ENCODE measurements around the gene ZNF727.

DNA sequence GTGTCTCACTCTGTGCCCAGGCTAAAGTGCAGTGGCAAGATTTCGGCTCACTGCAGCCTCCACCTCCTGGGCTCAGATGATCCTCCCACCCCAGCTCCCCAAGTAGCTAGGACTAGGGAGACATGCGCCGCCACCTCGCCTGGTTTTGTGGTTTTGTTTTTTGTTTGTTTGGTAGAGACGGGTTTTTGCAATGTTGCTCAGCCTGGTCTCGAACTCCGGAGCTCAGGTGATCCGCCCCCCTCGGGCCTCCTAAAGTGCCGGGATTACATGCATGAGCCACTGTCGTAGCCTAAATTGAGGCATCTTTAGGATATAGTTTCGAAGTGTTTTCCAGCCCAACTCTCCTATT lies 781 bp downstream of the ZNF727 start:
- TF ChIP-seq CHD2 (IDR thresholded peaks at IDR 0.05; ENCODE audit: low read length, partially characterized antibody) (no peak), POLR2AphosphoS5 (IDR thresholded peaks at IDR 0.05; ENCODE audit: low read depth, low read length) (no peak), JUND (IDR thresholded peaks at IDR 0.05) (no peak), TCF12 (IDR thresholded peaks at IDR 0.05) (no peak)
- TF ChIP-seq, protein P1, sequence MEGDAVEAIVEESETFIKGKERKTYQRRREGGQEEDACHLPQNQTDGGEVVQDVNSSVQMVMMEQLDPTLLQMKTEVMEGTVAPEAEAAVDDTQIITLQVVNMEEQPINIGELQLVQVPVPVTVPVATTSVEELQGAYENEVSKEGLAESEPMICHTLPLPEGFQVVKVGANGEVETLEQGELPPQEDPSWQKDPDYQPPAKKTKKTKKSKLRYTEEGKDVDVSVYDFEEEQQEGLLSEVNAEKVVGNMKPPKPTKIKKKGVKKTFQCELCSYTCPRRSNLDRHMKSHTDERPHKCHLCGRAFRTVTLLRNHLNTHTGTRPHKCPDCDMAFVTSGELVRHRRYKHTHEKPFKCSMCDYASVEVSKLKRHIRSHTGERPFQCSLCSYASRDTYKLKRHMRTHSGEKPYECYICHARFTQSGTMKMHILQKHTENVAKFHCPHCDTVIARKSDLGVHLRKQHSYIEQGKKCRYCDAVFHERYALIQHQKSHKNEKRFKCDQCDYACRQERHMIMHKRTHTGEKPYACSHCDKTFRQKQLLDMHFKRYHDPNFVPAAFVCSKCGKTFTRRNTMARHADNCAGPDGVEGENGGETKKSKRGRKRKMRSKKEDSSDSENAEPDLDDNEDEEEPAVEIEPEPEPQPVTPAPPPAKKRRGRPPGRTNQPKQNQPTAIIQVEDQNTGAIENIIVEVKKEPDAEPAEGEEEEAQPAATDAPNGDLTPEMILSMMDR (IDR thresholded peaks at IDR 0.05): no peak
- TF ChIP-seq, protein P2, sequence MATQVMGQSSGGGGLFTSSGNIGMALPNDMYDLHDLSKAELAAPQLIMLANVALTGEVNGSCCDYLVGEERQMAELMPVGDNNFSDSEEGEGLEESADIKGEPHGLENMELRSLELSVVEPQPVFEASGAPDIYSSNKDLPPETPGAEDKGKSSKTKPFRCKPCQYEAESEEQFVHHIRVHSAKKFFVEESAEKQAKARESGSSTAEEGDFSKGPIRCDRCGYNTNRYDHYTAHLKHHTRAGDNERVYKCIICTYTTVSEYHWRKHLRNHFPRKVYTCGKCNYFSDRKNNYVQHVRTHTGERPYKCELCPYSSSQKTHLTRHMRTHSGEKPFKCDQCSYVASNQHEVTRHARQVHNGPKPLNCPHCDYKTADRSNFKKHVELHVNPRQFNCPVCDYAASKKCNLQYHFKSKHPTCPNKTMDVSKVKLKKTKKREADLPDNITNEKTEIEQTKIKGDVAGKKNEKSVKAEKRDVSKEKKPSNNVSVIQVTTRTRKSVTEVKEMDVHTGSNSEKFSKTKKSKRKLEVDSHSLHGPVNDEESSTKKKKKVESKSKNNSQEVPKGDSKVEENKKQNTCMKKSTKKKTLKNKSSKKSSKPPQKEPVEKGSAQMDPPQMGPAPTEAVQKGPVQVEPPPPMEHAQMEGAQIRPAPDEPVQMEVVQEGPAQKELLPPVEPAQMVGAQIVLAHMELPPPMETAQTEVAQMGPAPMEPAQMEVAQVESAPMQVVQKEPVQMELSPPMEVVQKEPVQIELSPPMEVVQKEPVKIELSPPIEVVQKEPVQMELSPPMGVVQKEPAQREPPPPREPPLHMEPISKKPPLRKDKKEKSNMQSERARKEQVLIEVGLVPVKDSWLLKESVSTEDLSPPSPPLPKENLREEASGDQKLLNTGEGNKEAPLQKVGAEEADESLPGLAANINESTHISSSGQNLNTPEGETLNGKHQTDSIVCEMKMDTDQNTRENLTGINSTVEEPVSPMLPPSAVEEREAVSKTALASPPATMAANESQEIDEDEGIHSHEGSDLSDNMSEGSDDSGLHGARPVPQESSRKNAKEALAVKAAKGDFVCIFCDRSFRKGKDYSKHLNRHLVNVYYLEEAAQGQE (IDR thresholded peaks at IDR 0.05; ENCODE audit: low read depth, low read length): no peak
- TF ChIP-seq, protein P3, sequence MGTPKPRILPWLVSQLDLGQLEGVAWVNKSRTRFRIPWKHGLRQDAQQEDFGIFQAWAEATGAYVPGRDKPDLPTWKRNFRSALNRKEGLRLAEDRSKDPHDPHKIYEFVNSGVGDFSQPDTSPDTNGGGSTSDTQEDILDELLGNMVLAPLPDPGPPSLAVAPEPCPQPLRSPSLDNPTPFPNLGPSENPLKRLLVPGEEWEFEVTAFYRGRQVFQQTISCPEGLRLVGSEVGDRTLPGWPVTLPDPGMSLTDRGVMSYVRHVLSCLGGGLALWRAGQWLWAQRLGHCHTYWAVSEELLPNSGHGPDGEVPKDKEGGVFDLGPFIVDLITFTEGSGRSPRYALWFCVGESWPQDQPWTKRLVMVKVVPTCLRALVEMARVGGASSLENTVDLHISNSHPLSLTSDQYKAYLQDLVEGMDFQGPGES (IDR thresholded peaks at IDR 0.05; ENCODE audit: low read depth, low read length): no peak
